ENCODE results near the gene NLRP1.

Gene NLRP1

DNA sequence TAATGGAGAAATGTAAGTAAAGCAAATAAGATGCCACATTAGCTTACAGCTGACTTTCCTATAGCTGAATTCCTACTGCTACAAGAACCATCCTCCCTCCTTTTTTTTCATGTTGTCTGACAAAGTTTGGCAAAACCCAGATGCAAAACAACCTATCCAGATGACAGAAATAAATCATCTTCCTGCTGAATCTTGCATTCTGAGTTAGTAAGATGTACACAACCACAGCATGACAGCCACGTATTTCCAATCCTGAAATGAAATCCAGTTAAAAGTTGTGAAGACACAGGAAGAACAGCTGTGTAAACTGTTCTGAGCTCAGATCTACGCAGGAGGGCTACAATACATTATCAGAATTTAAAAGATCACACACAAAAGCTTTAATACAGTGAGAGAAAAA is 110.4 kb downstream of the NLRP1 start:
- DNase-seq, result no peak

GRCh38 chr17:5472511-5472910 is 111.8 kb downstream of the NLRP1 start:
- no peak for DNase-seq

GRCh38 chr17:5468075-5468473 is 116.2 kb downstream of the NLRP1 start:
- no peak for DNase-seq

DNA sequence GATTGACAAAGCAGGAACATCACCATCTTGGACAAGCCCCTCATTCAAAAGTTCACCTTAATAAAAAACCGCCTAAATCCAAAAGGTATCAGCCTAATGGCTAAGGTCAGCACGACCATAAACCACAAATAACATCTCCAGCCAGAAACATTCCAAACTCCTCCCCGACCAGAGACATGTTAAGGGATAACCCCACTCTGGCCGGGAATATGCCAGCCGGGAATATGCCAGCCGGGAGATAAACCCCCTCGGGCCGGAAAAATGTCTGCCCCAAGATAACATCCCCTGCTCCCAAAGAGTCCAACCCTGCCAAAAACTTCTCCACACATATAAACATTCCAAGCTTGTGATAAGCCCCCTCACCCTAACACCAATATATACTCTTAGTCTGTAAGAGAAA is 116.9 kb downstream of the NLRP1 start:
- no peak for DNase-seq

- no peak for DNase-seq
Measured at GRCh38 chr17:5466295-5466694, 118.0 kb downstream of the NLRP1 start.

- DNase-seq, result no peak
Measured at GRCh38 chr17:5464717-5465507, 119.4 kb downstream of the NLRP1 start.

Data from fibroblast of skin of scalp (primary cell).